Measurements from ENCODE around the gene ZNF18. TPM values are rescaled to one million over a fixed set of nuclear protein-coding genes. Genes with fewer than 3 reads are reported as not detected.

The ZNF18 gene
- 6.6 and 7.8 TPM in 2 replicates for total RNA-seq

GRCh38 chr17:11997147-11997971 lies at the start of gene ZNF18:
TSS of gene ZNF18 (minus strand) at chr17:11997475. CDS start at chr17:11992829, 4,646 bp downstream.

GRCh38 chr17:12020642-12021622 lies 23.7 kb upstream of the ZNF18 start, which contains the start of gene MAP2K4:
TSS of gene MAP2K4 (plus strand) at chr17:12020877. CDS start at chr17:12020887, 10 bp downstream.

Small RNAs within 50 kb of the gene (small RNA-seq; reads per million reads assigned to genes)
- gene RNU11-2P: not detected

Other genes starting within 250 kb of the ZNF18 start
- gene MAP2K4, start 23.4 kb upstream of the ZNF18 start, total RNA-seq: 16.2 and 25.6 TPM in 2 replicates